HT1080 (cell line): ENCODE measurements around the gene DPPA2. TPM values are rescaled to one million over a fixed set of nuclear protein-coding genes. Genes with fewer than 3 reads are reported as not detected.
"Not testable (repeated sequence)": the region's sequence is repeated elsewhere in the genome, so short reads cannot be mapped to it uniquely, and the experiment has no call there.

Source experiments
- DNase-seq: peaks from one replicate; pipeline ENCODE4 v3.0.0-alpha.2; 2015; ENCODE audit warnings: low read depth
- polyA plus RNA-seq, 2 experiments: library from polyadenylated mRNA; depleted of rRNA; stranded (reverse); fragments of >200 nt; gene quantifications; 2 replicates each; pipeline ENCODE4 v1.2.3, GENCODE V29; 2015
- total RNA-seq: library from RNA; depleted of rRNA; stranded (reverse); fragments of >200 nt; shearing (Covaris generic); gene quantifications from 2 replicates; pipeline ENCODE4 v1.2.3, GENCODE V29; 2014; rRNA removed

The DPPA2 gene
- total RNA-seq, result not detected in 2 replicates
- polyA plus RNA-seq (2015; cell fraction: cytosol; rRNA removed), result 0.06 TPM in 1 of 2 replicates, not detected in the other
- polyA plus RNA-seq (2015; cell fraction: nucleus; rRNA removed), result not detected in 2 replicates

- DNase-seq, result no peak
Observed at GRCh38 chr3:109316162-109316730, at the start of gene DPPA2. DPPA2 (minus strand) TSS chr3:109316517; CDS start chr3:109314542, 1,975 bp downstream.

GRCh38 chr3:109364088-109364487 is 47.8 kb upstream of the DPPA2 start:
- DNase-seq, result no peak

GRCh38 chr3:109363634-109364033 is 47.3 kb upstream of the DPPA2 start:
- DNase-seq, result peak; percentile 44

GRCh38 chr3:109362823-109363222 is 46.5 kb upstream of the DPPA2 start:
- DNase-seq, result no peak

- not testable (repeated sequence) for DNase-seq
Observed at GRCh38 chr3:109358809-109359208, 42.5 kb upstream of the DPPA2 start.

- no peak for DNase-seq
Observed at GRCh38 chr3:109356442-109357155, 40.3 kb upstream of the DPPA2 start.

GRCh38 chr3:109355625-109356441 is 39.5 kb upstream of the DPPA2 start:
- DNase-seq, result no peak

GRCh38 chr3:109353057-109353456 is 36.7 kb upstream of the DPPA2 start:
- no peak for DNase-seq

GRCh38 chr3:109351231-109351630 is 34.9 kb upstream of the DPPA2 start:
- DNase-seq, result no peak

- DNase-seq, result no peak
Observed at GRCh38 chr3:109346770-109347295, 30.5 kb upstream of the DPPA2 start.

- DNase-seq, result no peak
Observed at GRCh38 chr3:109346099-109346498, 29.8 kb upstream of the DPPA2 start.

- DNase-seq, result no peak
Observed at GRCh38 chr3:109339714-109340648, 23.7 kb upstream of the DPPA2 start.

GRCh38 chr3:109339197-109339596 is 22.9 kb upstream of the DPPA2 start:
- DNase-seq, result no peak

GRCh38 chr3:109338322-109338721 is 22.0 kb upstream of the DPPA2 start:
- no peak for DNase-seq

- no peak for DNase-seq
Observed at GRCh38 chr3:109337393-109337792, 21.1 kb upstream of the DPPA2 start, which contains the start of gene DPPA4. DPPA4 (minus strand) TSS chr3:109337546; CDS start chr3:109337517, 29 bp downstream.

- DNase-seq, result no peak
Observed at GRCh38 chr3:109336291-109336861, 20.1 kb upstream of the DPPA2 start.

GRCh38 chr3:109334572-109334971 is 18.3 kb upstream of the DPPA2 start:
- DNase-seq, result no peak

- no peak for DNase-seq
Observed at GRCh38 chr3:109331692-109332091, 15.4 kb upstream of the DPPA2 start.

- DNase-seq, result no peak
Observed at GRCh38 chr3:109330405-109330804, 14.1 kb upstream of the DPPA2 start.

- no peak for DNase-seq
Observed at GRCh38 chr3:109328202-109328601, 11.9 kb upstream of the DPPA2 start.
